A549 (cell line): ENCODE results near the gene EIF4G2.

Experiments
- BHLHE40 ChIP-seq: IDR thresholded peaks from 2 replicates; pipeline ENCODE4 v1.6.1; 2012; ENCODE audit warnings: low read depth, low read length, inconsistent platforms
- CTCF ChIP-seq: fragments of >200 bp; sonication (Bioruptor Twin); formaldehyde crosslinking; IDR thresholded peaks from 3 replicates; pipeline ENCODE4 v1.5.1; 2016
- EP300 ChIP-seq, 2 experiments: fragments of >200 bp; sonication (Bioruptor Twin); formaldehyde crosslinking; IDR thresholded peaks; 2 replicates in 1 of 2; 3 replicates in 1 of 2; pipeline ENCODE4 v1.6.1; 2016 to 2017
- GATA3 ChIP-seq: IDR thresholded peaks from 2 replicates; pipeline ENCODE4 v1.6.1; 2012; ENCODE audit warnings: borderline replicate concordance
- HDAC2 ChIP-seq: fragments of 200-600 bp; sonication (generic); IDR thresholded peaks from 2 replicates; pipeline ENCODE4 v1.6.1; 2016
- HEYL ChIP-seq: fragments of 250-450 bp; sonication (Bioruptor Pico); IDR thresholded peaks from 2 replicates; pipeline ENCODE4 v1.8.0; 2021; ENCODE audit warnings: mild to moderate bottlenecking, moderate library complexity
- MYC ChIP-seq: IDR thresholded peaks from 2 replicates; pipeline ENCODE4 v1.6.1; 2012; ENCODE audit warnings: mild to moderate bottlenecking, inconsistent platforms, low read length, improper control_type of control experiment, borderline replicate concordance
- NPAS2 ChIP-seq: fragments of 250-450 bp; sonication (Bioruptor Pico); IDR thresholded peaks from 2 replicates; pipeline ENCODE4 v1.8.0; 2022; ENCODE audit warnings: mild to moderate bottlenecking, moderate library complexity, borderline replicate concordance
- NR3C1 ChIP-seq: fragments of >200 bp; sonication (Bioruptor Twin); formaldehyde crosslinking; IDR thresholded peaks from 3 replicates; pipeline ENCODE4 v1.6.1; 2017
- POLR2A ChIP-seq: IDR thresholded peaks from 2 replicates; pipeline ENCODE4 v1.6.1; 2012; ENCODE audit warnings: mild to moderate bottlenecking, low read length
- RAD21 ChIP-seq, 2 experiments: fragments of >200 bp in 1 of 2; sonication (Bioruptor Twin) in 1 of 2; formaldehyde crosslinking in 1 of 2; IDR thresholded peaks in 1 of 2; conservative IDR thresholded peaks in 1 of 2; 2 replicates in 1 of 2; 3 replicates in 1 of 2; pipeline ENCODE4 v1.6.1; 2012 to 2018; ENCODE audit warnings: inconsistent platforms in 1 of 2
- RCOR1 ChIP-seq: fragments of 150-350 bp; IDR thresholded peaks from 2 replicates; pipeline ENCODE4 v1.6.1; 2014; ENCODE audit warnings: antibody characterized with exemption, low read length, low read depth
- SMC3 ChIP-seq: fragments of >200 bp; sonication (Bioruptor Twin); formaldehyde crosslinking; IDR thresholded peaks from 3 replicates; pipeline ENCODE4 v1.6.1; 2018; ENCODE audit warnings: inconsistent platforms

- TF ChIP-seq NR3C1 (no peak), CTCF (no peak), HDAC2 (no peak), GATA3 (no peak), NPAS2 (CRISPR knock-in tag) (no peak), POLR2A (no peak), RCOR1 (no peak), EP300 (IDR thresholded peaks at IDR 0.05) (no peak), HEYL (no peak), MYC (no peak), RAD21 (conservative IDR thresholded peaks at IDR 0.05 in 1 of 2, IDR thresholded peaks at IDR 0.05 in 1 of 2) (no peak), BHLHE40 (no peak), SMC3 (no peak)
Measured at GRCh38 chr11:10771457-10771856, 37.3 kb downstream of the EIF4G2 start.
